ENCODE measurements around the gene CNTNAP5. TPM values are rescaled to one million over a fixed set of nuclear protein-coding genes. Genes with fewer than 3 reads are reported as not detected.

Gene CNTNAP5
- total and polyA plus RNA-seq, 5 experiments from 2014 or later = not detected

GRCh38 chr2:124664363-124664762, 639.3 kb downstream of the CNTNAP5 start:
- POLR2A ChIA-PET = no interaction called here
- no peak overlapping the region for H3K4me3 Mint-ChIP-seq
- H3K27ac Mint-ChIP-seq = no peak overlapping the region
- peaks cover 0 to 16% (median 4%) of the 10 kb centered on the region in 9 donors for H3K9me3 Mint-ChIP-seq
- ATAC-seq (no peak), DNase-seq (no peak)
- H3K4me1 Mint-ChIP-seq = no peaks in the 10 kb centered on the region
- H3K36me3 Mint-ChIP-seq = no peaks in the 10 kb centered on the region
- no peaks in the 10 kb centered on the region for H3K27me3 Mint-ChIP-seq

GRCh38 chr2:124666976-124667375, 641.9 kb downstream of the CNTNAP5 start:
- H3K9me3 Mint-ChIP-seq = peaks cover 0 to 16% (median 4%) of the 10 kb centered on the region in 9 donors
- no peak for DNase-seq
- H3K27me3 Mint-ChIP-seq = no peaks in the 10 kb centered on the region
- POLR2A ChIA-PET = no interaction called here
- H3K27ac Mint-ChIP-seq = no peak overlapping the region
- no peaks in the 10 kb centered on the region for H3K36me3 Mint-ChIP-seq
- H3K4me1 Mint-ChIP-seq = no peaks in the 10 kb centered on the region
- H3K4me3 Mint-ChIP-seq = no peak overlapping the region
- no peak for ATAC-seq

GRCh38 chr2:124668161-124668560, 643.1 kb downstream of the CNTNAP5 start:
- no peaks in the 10 kb centered on the region for H3K4me1 Mint-ChIP-seq
- no peak overlapping the region for H3K4me3 Mint-ChIP-seq
- DNase-seq (no peak), ATAC-seq (no peak)
- POLR2A ChIA-PET = no interaction called here
- no peaks in the 10 kb centered on the region for H3K36me3 Mint-ChIP-seq
- peaks cover 0 to 15% (median 4%) of the 10 kb centered on the region in 9 donors for H3K9me3 Mint-ChIP-seq
- no peaks in the 10 kb centered on the region for H3K27me3 Mint-ChIP-seq
- no peak overlapping the region for H3K27ac Mint-ChIP-seq

GRCh38 chr2:124670187-124670586, 645.1 kb downstream of the CNTNAP5 start:
- no peak overlapping the region for H3K27ac Mint-ChIP-seq
- no peak for DNase-seq
- H3K36me3 Mint-ChIP-seq = no peaks in the 10 kb centered on the region
- no peaks in the 10 kb centered on the region for H3K27me3 Mint-ChIP-seq
- no peak for ATAC-seq
- POLR2A ChIA-PET = no interaction called here
- H3K9me3 Mint-ChIP-seq = peaks cover 0 to 18% (median 2%) of the 10 kb centered on the region in 9 donors
- H3K4me1 Mint-ChIP-seq = no peaks in the 10 kb centered on the region
- no peak overlapping the region for H3K4me3 Mint-ChIP-seq

GRCh38 chr2:124678043-124678442, 653.0 kb downstream of the CNTNAP5 start:
- POLR2A ChIA-PET = no interaction called here
- no peaks in the 10 kb centered on the region for H3K4me1 Mint-ChIP-seq
- no peaks in the 10 kb centered on the region for H3K36me3 Mint-ChIP-seq
- no peak for DNase-seq
- H3K9me3 Mint-ChIP-seq = peaks cover 5 to 35% (median 13%) of the 10 kb centered on the region in 9 donors
- peaks cover 0 to 2% (median 0%) of the 10 kb centered on the region in 5 donors for H3K27me3 Mint-ChIP-seq
- ATAC-seq = no peak
- no peak overlapping the region for H3K27ac Mint-ChIP-seq
- no peak overlapping the region for H3K4me3 Mint-ChIP-seq

GRCh38 chr2:124683536-124684428, 658.7 kb downstream of the CNTNAP5 start:
- H3K4me1 Mint-ChIP-seq = no peaks in the 10 kb centered on the region
- H3K36me3 Mint-ChIP-seq = peaks cover 0 to 7% (median 0%) of the 10 kb centered on the region in 3 donors
- no peaks in the 10 kb centered on the region for H3K27me3 Mint-ChIP-seq
- POLR2A ChIA-PET = no interaction called here
- H3K9me3 Mint-ChIP-seq = peaks cover 0 to 43% (median 13%) of the 10 kb centered on the region in 9 donors
- H3K4me3 Mint-ChIP-seq = no peak overlapping the region
- H3K27ac Mint-ChIP-seq = no peak overlapping the region
- ATAC-seq = no peak
- no peak for DNase-seq

- ATAC-seq (no peak), DNase-seq (no peak)
- Mint-ChIP-seq H3K9me3 (peaks cover 17 to 58% (median 28%) of the 10 kb centered on the region in 9 donors), H3K4me3 (no peak overlapping the region), H3K27me3 (no peaks in the 10 kb centered on the region), H3K4me1 (no peaks in the 10 kb centered on the region), H3K27ac (no peak overlapping the region), H3K36me3 (peaks cover 0 to 17% (median 0%) of the 10 kb centered on the region in 3 donors)
- POLR2A ChIA-PET = no interaction called here
These were observed 664.3 kb downstream of the CNTNAP5 start for GRCh38 chr2:124689348-124689747.

- Mint-ChIP-seq H3K27ac (no peak overlapping the region), H3K27me3 (no peaks in the 10 kb centered on the region), H3K4me1 (no peaks in the 10 kb centered on the region), H3K9me3 (peaks cover 17 to 45% (median 28%) of the 10 kb centered on the region in 9 donors), H3K4me3 (no peak overlapping the region), H3K36me3 (peaks cover 0 to 17% (median 0%) of the 10 kb centered on the region in 3 donors)
- POLR2A ChIA-PET = no interaction called here
- ATAC-seq = no peak
- no peak for DNase-seq
These were observed 667.1 kb downstream of the CNTNAP5 start for GRCh38 chr2:124692216-124692615.

GRCh38 chr2:124692707-124693106, 667.6 kb downstream of the CNTNAP5 start:
- no peak overlapping the region for H3K27ac Mint-ChIP-seq
- no peaks in the 10 kb centered on the region for H3K4me1 Mint-ChIP-seq
- H3K36me3 Mint-ChIP-seq = peaks cover 0 to 17% (median 0%) of the 10 kb centered on the region in 3 donors
- H3K9me3 Mint-ChIP-seq = peaks cover 18 to 43% (median 28%) of the 10 kb centered on the region in 9 donors
- POLR2A ChIA-PET = no interaction called here
- no peak overlapping the region for H3K4me3 Mint-ChIP-seq
- DNase-seq (no peak), ATAC-seq (no peak)
- H3K27me3 Mint-ChIP-seq = no peaks in the 10 kb centered on the region

- Mint-ChIP-seq H3K4me1 (no peaks in the 10 kb centered on the region), H3K36me3 (peaks cover 0 to 16% (median 0%) of the 10 kb centered on the region in 3 donors), H3K27me3 (no peaks in the 10 kb centered on the region), H3K4me3 (no peak overlapping the region), H3K9me3 (peaks cover 18 to 41% (median 28%) of the 10 kb centered on the region in 9 donors), H3K27ac (no peak overlapping the region)
- DNase-seq (no peak), ATAC-seq (no peak)
- POLR2A ChIA-PET = no interaction called here
These were observed 668.1 kb downstream of the CNTNAP5 start for GRCh38 chr2:124693156-124693555.

- H3K9me3 Mint-ChIP-seq = peaks cover 1 to 11% (median 5%) of the 10 kb centered on the region in 9 donors
- DNase-seq = no peak
- POLR2A ChIA-PET = no interaction called here
- H3K36me3 Mint-ChIP-seq = no peaks in the 10 kb centered on the region
- no peak overlapping the region for H3K27ac Mint-ChIP-seq
- no peaks in the 10 kb centered on the region for H3K4me1 Mint-ChIP-seq
- no peak for ATAC-seq
- H3K4me3 Mint-ChIP-seq = no peak overlapping the region
- H3K27me3 Mint-ChIP-seq = no peaks in the 10 kb centered on the region
These were observed 674.0 kb downstream of the CNTNAP5 start for GRCh38 chr2:124698979-124699565.

- Mint-ChIP-seq H3K36me3 (no peaks in the 10 kb centered on the region), H3K27me3 (peaks cover 0 to 6% (median 0%) of the 10 kb centered on the region in 5 donors), H3K4me1 (no peaks in the 10 kb centered on the region), H3K4me3 (no peak overlapping the region), H3K9me3 (peaks cover 2 to 13% (median 9%) of the 10 kb centered on the region in 9 donors), H3K27ac (no peak overlapping the region)
- POLR2A ChIA-PET = no interaction called here
- DNase-seq (no peak), ATAC-seq (no peak)
These were observed 677.7 kb downstream of the CNTNAP5 start for GRCh38 chr2:124702777-124703176.

GRCh38 chr2:124704071-124704925, 679.2 kb downstream of the CNTNAP5 start:
- no peak overlapping the region for H3K4me3 Mint-ChIP-seq
- ATAC-seq (no peak), DNase-seq (no peak)
- no peaks in the 10 kb centered on the region for H3K4me1 Mint-ChIP-seq
- POLR2A ChIA-PET = no interaction called here
- H3K27ac Mint-ChIP-seq = no peak overlapping the region
- no peaks in the 10 kb centered on the region for H3K36me3 Mint-ChIP-seq
- peaks cover 0 to 6% (median 0%) of the 10 kb centered on the region in 5 donors for H3K27me3 Mint-ChIP-seq
- peaks cover 2 to 15% (median 9%) of the 10 kb centered on the region in 9 donors for H3K9me3 Mint-ChIP-seq
